OCI-LY7 (cell line): Measurements from ENCODE around the gene MAPK11. TPM values are rescaled to one million over a fixed set of nuclear protein-coding genes. Genes with fewer than 3 reads are reported as not detected.
A peak's percentile ranks its signal among the peaks of the same experiment; 100 is the strongest.

Source experiments
- BruUV-seq: library from RNA; stranded (reverse); fragments of 400-500 nt; replicated peaks from 2 replicates; lab custom pipeline; 2021; lab: Mats Ljungman, UMichigan
- CTCF ChIA-PET: fragments of 300-600 bp; sonication (Branson Sonifier 250); formaldehyde crosslinking; loops from one replicate; lab custom pipeline; 2022; ENCODE audit warnings: antibody characterized with exemption; ENCODE audit not compliant: unreplicated experiment; lab: Charles Lee
- POLR2A ChIA-PET: fragments of 300-600 bp; sonication (Branson Sonifier 250); formaldehyde crosslinking; loops from one replicate; lab custom pipeline; 2022; ENCODE audit warnings: antibody characterized with exemption; lab: Charles Lee
- DNase-seq: peaks from one replicate; pipeline ENCODE4 v3.0.0-alpha.2; 2015; ENCODE audit warnings: low spot score
- H2AFZ ChIP-seq: fragments of 200-600 bp; sonication (generic), shearing (Covaris generic); 2 replicates; pipeline ENCODE4 v1.6.1; 2014; ENCODE audit warnings: mild to moderate bottlenecking, antibody characterized with exemption, low read length, moderate library complexity
- H3K27ac ChIP-seq: fragments of 200-600 bp; sonication (generic); 2 replicates; pipeline ENCODE4 v1.5.1; 2014; ENCODE audit warnings: mixed run types, low read depth, mild to moderate bottlenecking, moderate library complexity, low read length, inconsistent platforms; ENCODE audit not compliant: poor library complexity, severe bottlenecking
- H3K36me3 ChIP-seq: fragments of 200-600 bp; sonication (generic); 2 replicates; pipeline ENCODE4 v1.6.1; 2014; ENCODE audit warnings: mild to moderate bottlenecking, antibody characterized with exemption, low read length, moderate library complexity, mixed read lengths; ENCODE audit not compliant: insufficient read depth
- H3K4me1 ChIP-seq: fragments of 200-600 bp; sonication (generic); 2 replicates; pipeline ENCODE4 v1.5.1; 2014; ENCODE audit warnings: mild to moderate bottlenecking, low read length; ENCODE audit not compliant: insufficient read depth, poor library complexity, severe bottlenecking
- H3K4me2 ChIP-seq: fragments of 200-600 bp; sonication (generic); 2 replicates; pipeline ENCODE4 v1.6.1; 2014; ENCODE audit warnings: mild to moderate bottlenecking, low read length
- H3K4me3 ChIP-seq: fragments of 200-600 bp; sonication (generic); 2 replicates; pipeline ENCODE4 v1.5.1; 2014; ENCODE audit warnings: mild to moderate bottlenecking, low read depth, low read length; ENCODE audit not compliant: poor library complexity, severe bottlenecking
- H3K79me2 ChIP-seq: fragments of 200-600 bp; sonication (generic); 2 replicates; pipeline ENCODE4 v1.6.1; 2016; ENCODE audit warnings: low read depth, mild to moderate bottlenecking, low read length, moderate library complexity, mixed read lengths; ENCODE audit not compliant: insufficient read depth
- H3K9me2 ChIP-seq: fragments of 200-600 bp; sonication (generic); 2 replicates; pipeline ENCODE4 v1.6.1; 2016; ENCODE audit warnings: mild to moderate bottlenecking, low read length, mixed read lengths; ENCODE audit not compliant: insufficient read depth
- H3K9me3 ChIP-seq: fragments of 200-600 bp; sonication (generic); 2 replicates; pipeline ENCODE4 v1.6.1; 2014; ENCODE audit warnings: mild to moderate bottlenecking, mixed run types, low read length, mixed read lengths
- H4K20me1 ChIP-seq: fragments of 200-600 bp; sonication (generic); 2 replicates; pipeline ENCODE4 v1.6.1; 2014; ENCODE audit warnings: mild to moderate bottlenecking, antibody characterized with exemption, low read length, moderate library complexity, mixed read lengths; ENCODE audit not compliant: insufficient read depth
- CTCF ChIP-seq: fragments of 200-600 bp; sonication (generic); conservative IDR thresholded peaks from 2 replicates; pipeline ENCODE4 v1.5.1; 2014; ENCODE audit warnings: mild to moderate bottlenecking, antibody characterized with exemption, low read length, moderate library complexity, mixed read lengths
- EZH2phosphoT487 ChIP-seq: fragments of 200-600 bp; sonication (generic); IDR thresholded peaks from 2 replicates; pipeline ENCODE4 v1.6.1; 2018; ENCODE audit warnings: low read depth, borderline replicate concordance, mild to moderate bottlenecking, mixed run types, antibody characterized with exemption, low read length, moderate library complexity, mixed read lengths
- intact Hi-C: fragments of 100-400 bp; cut with micrococcal nuclease; formaldehyde crosslinking; loops from one replicate; pipeline ENCODE4 v1.10.0; 2022; ENCODE audit not compliant: unreplicated experiment
- total RNA-seq, 2 experiments: library from RNA; depleted of rRNA in 1 of 2; stranded (reverse); fragments of >200 nt in 1 of 2; shearing (Covaris generic) in 1 of 2; gene quantifications; 2 replicates each; pipeline ENCODE4 v1.2.3, GENCODE V29; 2014 to 2022

MAPK11 gene
- total RNA-seq, 2 experiments from 2014 or later = 12.0 to 19.7 TPM

DNA sequence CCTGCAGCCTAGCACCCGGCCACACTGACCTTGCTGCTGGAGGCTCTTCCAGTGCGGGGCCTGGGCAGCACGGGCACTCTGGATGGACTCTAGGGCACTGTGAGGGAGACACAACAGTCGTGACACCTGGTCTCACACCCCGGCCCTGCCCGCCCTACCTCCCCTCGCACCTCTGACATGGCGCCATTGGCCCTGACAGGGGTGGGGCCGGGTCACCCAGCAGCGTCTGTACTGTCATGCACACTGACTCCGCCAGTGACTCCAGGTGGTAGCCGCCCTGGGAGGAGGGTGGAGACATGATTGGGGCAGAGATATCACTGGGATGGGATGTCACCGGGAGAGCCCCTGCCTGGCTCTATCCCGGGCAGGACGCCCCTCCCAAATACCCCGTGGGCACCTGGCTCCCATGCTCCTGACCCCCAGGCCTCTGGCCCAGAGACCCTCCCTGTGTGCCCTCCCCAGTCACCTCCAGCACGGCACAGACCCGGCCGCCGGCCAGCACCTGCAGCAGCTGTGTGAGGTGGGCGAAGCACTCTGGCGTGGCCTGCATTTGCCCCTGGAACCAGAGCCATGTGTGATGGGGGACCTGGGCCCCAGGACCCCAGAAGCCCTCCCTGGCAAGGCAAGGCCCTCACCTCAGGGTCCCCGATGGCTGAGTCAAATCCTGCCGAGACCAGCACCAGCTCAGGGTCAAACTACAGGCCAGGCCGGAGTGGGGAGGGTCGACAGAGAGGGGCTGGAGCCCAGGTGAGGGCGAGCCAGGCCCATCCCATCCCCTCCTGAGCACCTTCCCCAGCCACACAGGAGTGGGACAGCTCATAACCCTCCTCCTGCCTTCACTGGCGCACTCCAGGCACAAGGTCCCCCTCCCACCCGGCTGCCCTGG is 21.7 kb downstream of the MAPK11 start:
- intact Hi-C loops = loop anchor here (10.0 kb wide), 2 partner anchors 226 to 256 kb away; partner anchors contain the start of genes LMF2, NCAPH2 and SBF1
- POLR2A ChIA-PET = interaction anchor here (0.6 kb wide), 1 partner anchor 180 kb away, joined by 4 read pairs; no protein-coding TSS in a partner anchor
- no peak for TF ChIP-seq CTCF
- no peak for TF ChIP-seq EZH2phosphoT487
- CTCF ChIA-PET = no interaction called here
- Histone ChIP-seq H3K9me3 (no peaks in the 10 kb centered on the region), H3K4me1 (peaks cover 53% of the 10 kb centered on the region), H3K4me3 (peak overlapping the region; percentile 35), H2AFZ (no peak overlapping the region), H3K27ac (no peak overlapping the region), H3K4me2 (peak overlapping the region; percentile 65), H3K79me2 (peaks cover 26% of the 10 kb centered on the region; the same call in 1 of the 2 replicates), H4K20me1 (no peaks in the 10 kb centered on the region), H3K36me3 (peaks cover 23% of the 10 kb centered on the region; the same call in 1 of the 2 replicates), H3K9me2 (no peaks in the 10 kb centered on the region)
- DNase-seq = no peak
- no TSS peak for BruUV-seq

DNA sequence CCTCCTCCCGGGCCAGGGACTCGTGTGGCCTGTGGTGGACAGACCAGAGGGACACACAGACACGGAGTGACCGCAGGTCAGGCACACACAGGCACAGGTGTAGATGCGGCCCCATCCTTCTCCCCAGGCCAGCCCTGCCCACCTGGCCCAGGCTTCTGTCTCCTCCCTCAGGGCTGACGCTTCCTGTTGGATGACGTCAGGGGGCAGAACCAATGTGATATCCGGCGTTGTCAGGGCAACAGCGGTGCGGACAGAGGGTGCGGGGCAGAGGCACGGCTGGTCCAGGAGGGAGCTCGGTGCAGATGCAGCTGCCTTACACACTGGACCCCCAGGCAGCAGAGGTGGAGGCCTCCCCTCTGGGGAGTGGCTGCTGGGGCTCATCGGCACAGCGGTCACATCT is 22.4 kb downstream of the MAPK11 start:
- Histone ChIP-seq H3K9me3 (no peaks in the 10 kb centered on the region), H2AFZ (no peak overlapping the region), H3K4me1 (peaks cover 53% of the 10 kb centered on the region), H3K27ac (peak overlapping the region; percentile 17), H3K36me3 (peaks cover 23% of the 10 kb centered on the region; the same call in 1 of the 2 replicates), H3K4me2 (peak overlapping the region; percentile 65), H4K20me1 (no peaks in the 10 kb centered on the region), H3K4me3 (peak overlapping the region; percentile 35), H3K9me2 (no peaks in the 10 kb centered on the region), H3K79me2 (peaks cover 33% of the 10 kb centered on the region)
- intact Hi-C loops = loop anchor here (10.0 kb wide), 2 partner anchors 227 to 257 kb away; partner anchors contain the start of genes LMF2, NCAPH2 and SBF1
- DNase-seq = peak; percentile 91
- no peak for TF ChIP-seq CTCF
- BruUV-seq = no TSS peak
- ChIA-PET CTCF (no interaction called here), POLR2A (no interaction called here)
